Left lung (tissue), 10 donors: ENCODE results near the gene BRI3. TPM values are rescaled to one million over a fixed set of nuclear protein-coding genes. Genes with fewer than 3 reads are reported as not detected.

ENCODE experiments used
- ATAC-seq: fragments of 200-7000 bp; cut with Tn5 transposase; one replicate; pipeline ENCODE4 v1.9.1; 2020; ENCODE audit warnings: moderate library complexity
- DNase-seq, 4 donors: peaks; one replicate each; pipeline ENCODE4 v3.0.0-alpha.2; 2013 to 2020
- H3K27ac ChIP-seq, 2 donors: fragments of 200-600 bp; sonication (generic) in 1 of 2; one replicate each; pipeline versions ENCODE4 v1.5.0 to v1.8.0; 2020 to 2021
- H3K27me3 ChIP-seq, 2 donors: fragments of 200-600 bp; sonication (generic) in 1 of 2; one replicate each; pipeline versions ENCODE4 v1.5.0 to v1.8.0; 2020 to 2021
- H3K36me3 ChIP-seq, 2 donors: fragments of 200-600 bp; sonication (generic) in 1 of 2; one replicate each; pipeline versions ENCODE4 v1.5.0 to v1.8.0; 2020 to 2021
- H3K4me1 ChIP-seq, 2 donors: fragments of 200-600 bp; one replicate each; pipeline ENCODE4 v1.8.0; 2021
- H3K4me3 ChIP-seq, 2 donors: fragments of 200-600 bp; sonication (generic) in 1 of 2; one replicate each; pipeline versions ENCODE4 v1.5.0 to v1.8.0; 2020 to 2021; ENCODE audit warnings: mild to moderate bottlenecking in 1 of 2
- H3K9me3 ChIP-seq, 2 donors: fragments of 200-600 bp; sonication (generic) in 1 of 2; one replicate each; pipeline versions ENCODE4 v1.5.0 to v1.8.0; 2020 to 2021
- CTCF ChIP-seq, 2 donors: fragments of 200-600 bp; sonication (generic) in 1 of 2; IDR thresholded peaks; one replicate each; pipeline versions ENCODE4 v1.5.0 to v1.8.0; 2021; ENCODE audit warnings: antibody characterized with exemption in 2 of 2
- intact Hi-C, 2 donors: fragments of 100-400 bp; cut with DNase I; formaldehyde crosslinking; loops; one replicate each; pipeline versions ENCODE4 v1.11.2 to v1.14.2; 2022
- polyA plus RNA-seq, 6 donors: library from polyadenylated mRNA; unstranded; fragments of 120-200 nt; gene quantifications; one replicate each; pipeline ENCODE4 v1.2.1, GENCODE V29; 2013; ENCODE audit not compliant: insufficient read length in 6 of 6
- total RNA-seq, 2 donors: library from RNA; stranded (reverse); fragmentation: NEBNext Ultra II Directional; extraction: Animal tissue kit (Norgen Biotek cat#: 25700); gene quantifications; one replicate each; pipeline ENCODE4 v1.2.1, GENCODE V29; 2021
- donor health status: DM: no; HTN: yes; CAD: no.
- donor health status: DM: no; HTN: no; CAD: no.

The BRI3 gene
- total and polyA plus RNA-seq, 8 donors = 86.1 to 505 (median 106) TPM

- intact Hi-C loops = no loop called here
- no peaks in the 10 kb centered on the region for H3K4me1 ChIP-seq
- no peaks in the 10 kb centered on the region for H3K9me3 ChIP-seq
- TF ChIP-seq CTCF (IDR thresholded peaks at IDR 0.05) = no peak
- peaks cover 0 to 6% of the 10 kb centered on the region in 2 donors for H3K27me3 ChIP-seq
- DNase-seq (peak in 1 of 4 donors; percentile 32), ATAC-seq (no peak)
- H3K36me3 ChIP-seq = peaks cover 0 to 13% of the 10 kb centered on the region in 2 donors
- no peak overlapping the region for H3K4me3 ChIP-seq
- H3K27ac ChIP-seq = no peak overlapping the region
These were observed 37.7 kb downstream of the BRI3 start for GRCh38 chr7:98319176-98319575.

- Histone ChIP-seq H3K36me3 (no peaks in the 10 kb centered on the region), H3K27me3 (peaks cover 0 to 8% of the 10 kb centered on the region in 2 donors), H3K4me1 (no peaks in the 10 kb centered on the region), H3K4me3 (no peak overlapping the region), H3K9me3 (no peaks in the 10 kb centered on the region), H3K27ac (no peak overlapping the region)
- intact Hi-C loops = no loop called here
- ATAC-seq (no peak), DNase-seq (no peak)
- TF ChIP-seq CTCF (IDR thresholded peaks at IDR 0.05) = no peak
These were observed 39.8 kb downstream of the BRI3 start for GRCh38 chr7:98321301-98321700.

GRCh38 chr7:98322331-98323270, 41.1 kb downstream of the BRI3 start:
- Histone ChIP-seq H3K9me3 (no peaks in the 10 kb centered on the region), H3K4me3 (no peak overlapping the region), H3K36me3 (no peaks in the 10 kb centered on the region), H3K27ac (no peak overlapping the region), H3K27me3 (peaks cover 0 to 8% of the 10 kb centered on the region in 2 donors), H3K4me1 (no peaks in the 10 kb centered on the region)
- DNase-seq = peak in 1 of 4 donors; percentile 19
- TF ChIP-seq CTCF (IDR thresholded peaks at IDR 0.05) = no peak
- intact Hi-C loops = no loop called here
- peak; percentile 70 for ATAC-seq

GRCh38 chr7:98323597-98324322, 42.3 kb downstream of the BRI3 start:
- TF ChIP-seq CTCF (IDR thresholded peaks at IDR 0.05) = no peak
- Histone ChIP-seq H3K27me3 (peaks cover 0 to 8% of the 10 kb centered on the region in 2 donors), H3K4me3 (no peak overlapping the region), H3K9me3 (no peaks in the 10 kb centered on the region), H3K36me3 (no peaks in the 10 kb centered on the region), H3K4me1 (no peaks in the 10 kb centered on the region), H3K27ac (no peak overlapping the region)
- no peak for DNase-seq
- intact Hi-C loops = no loop called here
- no peak for ATAC-seq

GRCh38 chr7:98324782-98325181, 43.3 kb downstream of the BRI3 start:
- Histone ChIP-seq H3K27ac (no peak overlapping the region), H3K9me3 (no peaks in the 10 kb centered on the region), H3K4me3 (no peak overlapping the region), H3K36me3 (no peaks in the 10 kb centered on the region), H3K27me3 (peaks cover 0 to 8% of the 10 kb centered on the region in 2 donors), H3K4me1 (no peaks in the 10 kb centered on the region)
- intact Hi-C loops = no loop called here
- no peak for TF ChIP-seq CTCF (IDR thresholded peaks at IDR 0.05)
- no peak for DNase-seq
- no peak for ATAC-seq
